ENCODE results near the gene PCOLCE2.

DNA sequence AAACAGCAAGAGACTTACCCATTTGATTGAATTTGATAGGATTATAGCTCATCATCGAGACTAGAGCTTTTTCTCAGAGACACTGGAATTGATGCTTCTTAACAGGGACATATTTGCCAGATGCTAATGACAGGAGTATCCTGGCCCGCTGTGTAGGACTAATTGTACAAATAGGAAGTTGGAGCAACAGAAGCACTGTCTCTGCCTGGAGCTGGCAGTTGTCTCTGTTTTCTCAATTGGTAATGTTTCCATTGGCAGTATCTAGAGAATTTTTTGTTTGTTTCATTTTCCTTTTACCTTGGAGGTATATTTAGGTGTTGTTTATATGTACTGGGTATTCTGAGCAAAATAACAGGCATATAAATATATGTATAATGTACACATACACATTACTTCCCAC is 8.9 kb upstream of the PCOLCE2 start:
- TF ChIP-seq, protein P1, sequence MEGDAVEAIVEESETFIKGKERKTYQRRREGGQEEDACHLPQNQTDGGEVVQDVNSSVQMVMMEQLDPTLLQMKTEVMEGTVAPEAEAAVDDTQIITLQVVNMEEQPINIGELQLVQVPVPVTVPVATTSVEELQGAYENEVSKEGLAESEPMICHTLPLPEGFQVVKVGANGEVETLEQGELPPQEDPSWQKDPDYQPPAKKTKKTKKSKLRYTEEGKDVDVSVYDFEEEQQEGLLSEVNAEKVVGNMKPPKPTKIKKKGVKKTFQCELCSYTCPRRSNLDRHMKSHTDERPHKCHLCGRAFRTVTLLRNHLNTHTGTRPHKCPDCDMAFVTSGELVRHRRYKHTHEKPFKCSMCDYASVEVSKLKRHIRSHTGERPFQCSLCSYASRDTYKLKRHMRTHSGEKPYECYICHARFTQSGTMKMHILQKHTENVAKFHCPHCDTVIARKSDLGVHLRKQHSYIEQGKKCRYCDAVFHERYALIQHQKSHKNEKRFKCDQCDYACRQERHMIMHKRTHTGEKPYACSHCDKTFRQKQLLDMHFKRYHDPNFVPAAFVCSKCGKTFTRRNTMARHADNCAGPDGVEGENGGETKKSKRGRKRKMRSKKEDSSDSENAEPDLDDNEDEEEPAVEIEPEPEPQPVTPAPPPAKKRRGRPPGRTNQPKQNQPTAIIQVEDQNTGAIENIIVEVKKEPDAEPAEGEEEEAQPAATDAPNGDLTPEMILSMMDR (conservative IDR thresholded peaks at IDR 0.05 in 1 of 2, IDR thresholded peaks at IDR 0.05 in 1 of 2; ENCODE audit: extremely low read depth in 1 of 2, insufficient read depth in 1 of 2, low read depth in 1 of 2, low read length in 2 of 2), result no peak
- no peak for TF ChIP-seq EZH2 (IDR thresholded peaks at IDR 0.05; ENCODE audit: borderline replicate concordance, low read length)

All from mammary epithelial cell (primary cell).